TTC549 (cell line): ENCODE results near the gene H2BW1.
"Not testable (repeated sequence)": the region's sequence is repeated elsewhere in the genome, so short reads cannot be mapped to it uniquely, and the experiment has no call there.

Experiments
- FAIRE-seq: peaks from 2 replicates; lab custom pipeline; 2012; peaks lifted over from hg19 to GRCh38; lab: Jason Lieb, UNC

H2BW1 gene

DNA sequence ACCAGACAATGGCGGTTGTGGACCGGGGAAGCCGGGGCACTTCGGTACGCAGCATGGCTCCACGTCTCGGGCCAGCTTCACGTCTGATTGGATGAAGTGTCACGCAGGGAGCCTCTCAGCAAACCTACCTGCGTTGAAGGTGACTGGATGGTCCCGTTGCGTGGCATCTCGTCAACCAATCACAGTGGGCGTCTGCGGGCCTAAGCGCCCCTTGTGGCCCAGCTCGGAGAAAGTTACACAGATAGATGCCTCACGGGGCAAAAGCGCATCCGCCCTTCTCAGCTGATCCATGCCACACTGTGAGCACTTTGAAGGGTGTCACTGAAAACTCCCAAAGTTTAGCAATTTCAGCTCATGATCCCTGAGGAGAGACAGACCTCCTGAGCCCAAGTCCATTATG is at the start of gene H2BW1:
Gene H2BW1, minus strand, starts transcription at position 103 of the 400 bp plus-strand sequence. CDS start 132 bp downstream, outside the sequence.
- no peak for FAIRE-seq

DNA sequence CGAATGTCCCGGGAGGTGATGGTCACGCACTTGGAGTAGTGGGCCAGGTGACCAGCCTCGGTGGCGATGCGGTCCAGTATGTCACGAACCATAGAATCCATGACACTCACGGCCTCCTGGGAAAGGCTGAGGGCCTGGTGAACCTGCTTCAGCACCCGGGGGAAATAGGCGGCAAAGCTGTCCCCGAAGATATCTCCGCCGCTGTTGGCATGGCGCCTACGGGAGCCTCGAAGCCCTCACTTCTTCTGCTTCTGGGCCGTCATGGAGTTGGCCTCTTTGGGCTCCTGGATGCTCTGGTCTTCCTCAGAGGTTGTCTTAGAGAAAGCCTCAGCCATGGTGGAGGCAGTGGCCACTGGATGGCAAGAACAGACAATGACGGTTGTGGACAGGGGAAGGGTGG is 49.1 kb upstream of the H2BW1 start:
- FAIRE-seq: not testable (repeated sequence)

DNA sequence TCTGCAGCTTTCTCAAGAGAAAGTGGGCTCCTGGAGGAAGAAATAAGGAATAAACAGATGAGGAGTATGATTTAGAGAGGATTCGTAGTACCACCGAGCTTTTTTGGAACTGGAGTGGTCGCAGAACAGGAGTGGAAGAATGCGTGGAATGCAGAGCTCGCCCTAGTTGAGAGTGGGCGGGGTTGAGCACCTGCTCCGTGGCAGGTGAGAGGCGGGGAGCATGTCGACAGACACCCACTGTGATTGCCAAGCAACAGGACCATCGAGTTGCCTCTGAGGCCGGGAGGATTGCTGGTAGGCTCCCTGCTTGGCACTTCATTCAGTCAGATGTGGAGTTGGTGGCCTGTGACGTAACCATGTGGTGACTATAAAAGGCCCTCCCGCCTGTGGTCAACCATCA is 41.4 kb upstream of the H2BW1 start:
- FAIRE-seq: not testable (repeated sequence)

DNA sequence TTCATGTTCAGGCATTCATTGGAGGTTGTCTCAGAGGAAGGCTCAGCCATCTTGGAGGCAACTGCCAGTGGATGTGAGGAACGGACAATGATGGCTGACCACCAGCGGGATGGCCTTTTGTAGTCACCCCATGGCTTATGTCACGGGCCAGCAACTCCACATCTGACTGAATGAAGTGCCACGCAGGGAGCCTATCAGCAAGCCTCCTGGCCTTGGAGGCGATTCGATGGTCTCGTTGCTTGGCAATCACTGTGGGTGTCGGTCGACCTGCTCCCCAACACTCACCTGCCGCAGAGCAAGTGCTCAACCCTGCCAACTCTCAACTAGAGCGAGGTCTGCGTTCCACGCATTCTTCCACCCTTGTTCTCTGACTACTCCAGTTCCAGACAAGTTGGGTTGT is 33.7 kb upstream of the H2BW1 start:
- no peak for FAIRE-seq

DNA sequence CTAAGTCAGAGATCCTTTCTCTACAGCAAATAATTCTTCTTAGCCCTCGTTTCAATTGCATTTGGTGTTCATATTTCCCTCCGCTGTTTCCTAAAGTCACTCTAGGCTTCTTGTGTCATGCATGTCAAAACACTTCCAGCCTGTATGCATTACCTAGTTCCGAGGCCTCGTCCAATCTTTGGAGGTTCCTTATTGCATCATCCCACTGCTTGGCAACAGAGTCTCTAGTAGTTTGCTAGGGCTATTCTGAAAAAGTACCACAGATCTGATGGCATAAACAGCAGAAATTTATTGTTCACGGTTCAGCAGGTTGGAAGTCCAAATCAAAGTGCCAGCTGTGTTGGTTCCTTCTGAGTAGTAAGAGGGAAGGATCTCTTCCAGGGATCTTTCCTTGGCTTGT is 32.1 kb upstream of the H2BW1 start:
- no peak for FAIRE-seq

GRCh38 chrX:104041003-104041402 is 27.5 kb upstream of the H2BW1 start:
- FAIRE-seq: no peak

DNA sequence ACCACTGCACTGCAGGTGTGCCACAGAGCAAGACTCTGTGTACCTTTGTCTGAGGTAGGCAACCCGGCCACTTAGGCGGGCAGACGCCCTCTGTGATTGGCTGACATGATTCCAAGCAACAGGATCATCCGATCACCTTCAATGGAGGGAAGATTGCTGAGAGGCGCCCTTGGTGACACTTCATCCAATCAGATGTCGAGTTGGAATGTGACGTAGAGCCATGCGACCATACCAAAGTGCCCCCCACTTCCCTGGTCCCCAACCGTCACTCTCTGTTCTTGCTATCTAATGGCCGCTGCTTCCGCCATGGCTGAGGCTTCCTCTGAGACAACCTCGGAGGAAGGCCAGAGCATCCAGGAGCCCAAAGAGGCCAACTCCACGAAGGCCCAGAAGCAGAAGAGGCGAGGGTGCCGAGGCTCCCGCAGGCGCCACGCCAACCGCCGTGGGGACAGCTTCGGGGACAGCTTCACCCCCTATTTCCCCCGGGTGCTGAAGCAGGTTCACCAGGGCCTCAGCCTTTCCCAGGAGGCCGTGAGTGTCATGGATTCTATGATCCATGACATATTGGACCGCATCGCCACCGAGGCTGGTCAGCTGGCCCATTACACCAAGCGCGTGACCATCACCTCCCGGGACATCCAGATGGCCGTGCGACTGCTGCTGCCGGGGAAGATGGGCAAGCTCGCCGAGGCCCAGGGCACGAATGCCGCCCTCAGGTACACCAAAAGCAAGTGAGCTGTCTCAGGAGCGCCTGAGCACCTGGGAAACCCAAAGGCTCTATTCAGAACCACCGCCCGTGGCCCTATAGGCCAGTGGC is 26.4 kb upstream of the H2BW1 start, which contains the start of gene H2BW2:
Gene H2BW2, plus strand, starts transcription at position 268 of the 817 bp plus-strand sequence. Its CDS starts 39 bp downstream, at position 307.
- no peak for FAIRE-seq

GRCh38 chrX:104018126-104018525 is 4.6 kb upstream of the H2BW1 start:
- no peak for FAIRE-seq

- FAIRE-seq: not testable (repeated sequence)
These were observed 2.1 kb upstream of the H2BW1 start for GRCh38 chrX:104015576-104015975.

- FAIRE-seq: no peak
These were observed 350 bp downstream of the H2BW1 start for GRCh38 chrX:104013158-104013557.

- no peak for FAIRE-seq
These were observed 4.7 kb downstream of the H2BW1 start for GRCh38 chrX:104008831-104009230.

DNA sequence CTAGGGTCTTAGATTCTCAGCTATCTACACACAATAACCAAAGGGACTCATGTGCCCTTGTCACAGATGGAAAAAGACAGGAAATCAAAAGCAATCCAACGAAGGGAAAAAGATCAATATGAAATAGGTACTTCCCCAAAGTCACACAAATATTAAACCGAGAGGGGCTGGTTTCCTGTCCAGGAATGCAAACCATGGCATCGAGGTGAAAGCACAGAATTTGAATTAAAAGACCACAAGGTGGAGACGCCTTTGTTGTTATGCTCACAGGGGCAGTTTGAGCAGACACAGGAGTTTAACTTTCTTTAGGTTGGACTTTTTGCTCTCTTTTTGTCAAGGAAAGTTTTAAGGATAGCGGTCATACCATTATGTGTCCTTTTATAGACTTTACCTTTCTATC is 14.3 kb downstream of the H2BW1 start:
- no peak for FAIRE-seq

- not testable (repeated sequence) for FAIRE-seq
These were observed 30.0 kb downstream of the H2BW1 start for GRCh38 chrX:103983508-103983907.

DNA sequence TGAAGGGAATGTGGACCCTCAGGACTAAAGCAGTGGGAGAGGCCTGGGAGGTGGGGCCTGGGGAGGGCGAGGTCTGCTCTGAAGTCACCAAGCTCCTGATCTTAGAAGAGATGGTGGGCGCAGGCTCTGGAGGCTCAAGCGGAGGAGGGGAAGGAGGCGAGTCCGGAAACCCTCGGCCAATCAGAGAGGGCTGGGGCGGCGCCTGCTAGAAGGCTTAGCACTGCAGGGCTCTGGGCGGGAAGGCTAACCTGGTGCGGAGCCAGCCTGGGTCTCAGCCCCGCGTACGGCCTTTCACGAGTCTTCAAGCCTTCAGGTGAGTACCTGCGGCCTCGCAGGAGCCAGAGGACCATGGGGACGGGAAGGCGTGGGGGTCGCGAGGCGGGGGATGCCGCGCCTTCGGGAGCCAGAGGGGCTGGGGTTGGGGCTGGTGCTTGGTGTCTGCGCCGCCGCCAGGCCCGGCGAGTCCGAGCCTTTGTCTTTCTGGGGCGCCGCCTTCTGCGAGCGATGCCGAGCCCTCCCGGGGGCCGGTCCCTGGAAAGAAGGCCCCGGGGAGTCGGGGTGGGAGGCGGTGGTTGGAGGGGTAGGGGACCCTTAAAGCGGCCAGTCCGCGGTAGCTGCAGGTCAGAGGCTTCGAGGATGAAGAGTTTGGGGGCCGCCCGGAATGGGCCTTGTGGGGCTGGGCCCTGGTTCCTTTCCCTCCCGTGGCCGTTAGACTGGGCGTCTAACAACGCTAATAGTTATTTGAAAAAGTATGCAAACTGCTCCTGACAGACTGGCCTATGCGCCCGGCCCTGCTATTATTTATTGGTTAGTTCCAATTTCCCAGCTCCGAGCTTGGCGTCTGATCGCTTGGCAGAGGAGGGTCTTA is 50.9 kb downstream of the H2BW1 start, which contains the start of gene TMSB15B:
Gene TMSB15B, plus strand, starts transcription at position 217 of the 868 bp plus-strand sequence.
- FAIRE-seq: not testable (repeated sequence)
